ENCODE data around the gene FBLN2.

Gene FBLN2

DNA sequence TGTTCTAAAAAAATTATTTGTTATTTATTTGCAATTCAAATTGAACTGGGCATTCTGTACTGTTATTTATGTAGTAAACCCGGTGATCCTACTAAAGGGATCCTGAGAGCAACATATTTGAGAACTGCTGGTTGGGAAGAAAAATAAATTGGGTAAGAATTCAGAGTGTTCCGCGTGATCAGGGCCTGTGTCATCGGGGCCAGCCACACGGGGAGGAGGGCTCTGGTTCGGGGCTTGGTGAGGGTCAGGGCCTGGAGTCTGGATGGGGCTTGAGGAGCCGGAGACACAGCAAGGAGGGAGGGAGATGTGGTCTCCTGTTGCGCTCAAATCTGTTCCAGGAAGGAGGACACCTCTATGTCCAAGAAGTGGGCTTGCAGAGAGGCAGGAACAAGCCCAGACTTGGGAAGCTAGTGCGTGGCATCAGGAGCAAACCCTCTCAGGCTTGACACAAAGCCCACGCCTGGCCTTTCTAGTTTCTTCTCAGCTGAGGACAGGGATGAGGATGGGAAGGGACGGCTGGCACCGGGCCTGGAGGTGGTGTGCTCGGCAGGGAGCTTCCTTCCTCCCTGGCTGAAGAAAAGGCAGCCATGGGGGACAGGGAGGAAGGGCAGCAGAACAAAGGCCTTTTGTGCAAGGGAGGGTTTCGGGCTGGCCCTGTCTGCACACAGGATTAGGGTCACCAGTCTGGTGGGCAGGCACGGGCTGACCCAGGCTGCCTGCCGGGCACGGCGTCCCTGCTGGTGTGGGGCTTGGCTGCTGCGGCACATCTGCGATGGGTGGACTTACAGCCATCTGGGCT, 22.9 kb upstream of the FBLN2 start:
- H3K4me3 ChIP-seq (replicated peaks in 1 of 2; ENCODE audit: low read depth in 2 of 2, low read length in 2 of 2) = no peak overlapping the region
- TF ChIP-seq, protein P1, sequence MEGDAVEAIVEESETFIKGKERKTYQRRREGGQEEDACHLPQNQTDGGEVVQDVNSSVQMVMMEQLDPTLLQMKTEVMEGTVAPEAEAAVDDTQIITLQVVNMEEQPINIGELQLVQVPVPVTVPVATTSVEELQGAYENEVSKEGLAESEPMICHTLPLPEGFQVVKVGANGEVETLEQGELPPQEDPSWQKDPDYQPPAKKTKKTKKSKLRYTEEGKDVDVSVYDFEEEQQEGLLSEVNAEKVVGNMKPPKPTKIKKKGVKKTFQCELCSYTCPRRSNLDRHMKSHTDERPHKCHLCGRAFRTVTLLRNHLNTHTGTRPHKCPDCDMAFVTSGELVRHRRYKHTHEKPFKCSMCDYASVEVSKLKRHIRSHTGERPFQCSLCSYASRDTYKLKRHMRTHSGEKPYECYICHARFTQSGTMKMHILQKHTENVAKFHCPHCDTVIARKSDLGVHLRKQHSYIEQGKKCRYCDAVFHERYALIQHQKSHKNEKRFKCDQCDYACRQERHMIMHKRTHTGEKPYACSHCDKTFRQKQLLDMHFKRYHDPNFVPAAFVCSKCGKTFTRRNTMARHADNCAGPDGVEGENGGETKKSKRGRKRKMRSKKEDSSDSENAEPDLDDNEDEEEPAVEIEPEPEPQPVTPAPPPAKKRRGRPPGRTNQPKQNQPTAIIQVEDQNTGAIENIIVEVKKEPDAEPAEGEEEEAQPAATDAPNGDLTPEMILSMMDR (IDR thresholded peaks at IDR 0.05; ENCODE audit: low read depth, low read length) = no peak

GRCh38 chr3:13526626-13526949, 22.3 kb upstream of the FBLN2 start:
- H3K4me3 ChIP-seq (replicated peaks in 1 of 2; ENCODE audit: low read depth in 2 of 2, low read length in 2 of 2) = no peak overlapping the region
- DNase-seq (ENCODE audit: low read depth in 2 of 2) = no peak
- TF ChIP-seq, protein P1 (IDR thresholded peaks at IDR 0.05; ENCODE audit: low read depth, low read length) = no peak

More for the DNA sequence above, 22.9 kb upstream of the FBLN2 start:
- DNase-seq (ENCODE audit: low read depth in 2 of 2) = no peak

DNA sequence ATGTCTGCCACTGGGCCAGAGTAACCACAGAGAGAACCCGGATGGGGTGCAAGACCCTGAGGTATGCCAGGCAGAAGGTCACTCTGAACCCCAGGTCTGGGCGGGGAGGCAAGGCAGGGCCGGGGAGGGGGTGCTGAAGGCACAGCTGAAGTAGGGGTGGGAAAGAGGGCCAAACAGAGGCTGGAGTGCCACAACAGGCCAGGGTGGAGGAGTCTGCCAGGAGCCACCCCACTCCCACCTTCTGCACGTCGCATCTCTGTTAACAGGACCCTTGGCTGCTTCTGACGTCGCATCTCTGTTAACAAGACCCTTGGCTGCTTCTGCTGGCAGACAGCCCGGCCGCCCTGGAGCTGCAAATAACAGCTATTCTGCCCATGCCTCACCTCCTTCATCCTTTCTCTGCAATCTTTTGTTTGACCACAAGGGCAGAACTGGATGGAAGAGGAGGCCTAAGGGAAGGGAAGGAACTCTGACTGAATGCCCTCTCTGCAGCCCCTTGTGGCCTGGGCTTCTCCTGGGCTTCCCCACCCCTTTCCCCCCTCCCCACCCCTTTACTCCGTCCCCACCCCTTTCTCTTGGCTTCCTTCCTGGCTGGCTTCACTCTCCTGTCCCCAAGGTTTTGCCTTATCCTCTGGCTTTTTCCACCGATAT, 20.6 kb upstream of the FBLN2 start:
- peak; percentile 20 to 64 for DNase-seq (ENCODE audit: low read depth in 2 of 2)
- TF ChIP-seq, protein P1 (IDR thresholded peaks at IDR 0.05; ENCODE audit: low read depth, low read length) = peak; percentile 33
- H3K4me3 ChIP-seq (replicated peaks in 1 of 2; ENCODE audit: low read depth in 2 of 2, low read length in 2 of 2) = no peak overlapping the region

DNA sequence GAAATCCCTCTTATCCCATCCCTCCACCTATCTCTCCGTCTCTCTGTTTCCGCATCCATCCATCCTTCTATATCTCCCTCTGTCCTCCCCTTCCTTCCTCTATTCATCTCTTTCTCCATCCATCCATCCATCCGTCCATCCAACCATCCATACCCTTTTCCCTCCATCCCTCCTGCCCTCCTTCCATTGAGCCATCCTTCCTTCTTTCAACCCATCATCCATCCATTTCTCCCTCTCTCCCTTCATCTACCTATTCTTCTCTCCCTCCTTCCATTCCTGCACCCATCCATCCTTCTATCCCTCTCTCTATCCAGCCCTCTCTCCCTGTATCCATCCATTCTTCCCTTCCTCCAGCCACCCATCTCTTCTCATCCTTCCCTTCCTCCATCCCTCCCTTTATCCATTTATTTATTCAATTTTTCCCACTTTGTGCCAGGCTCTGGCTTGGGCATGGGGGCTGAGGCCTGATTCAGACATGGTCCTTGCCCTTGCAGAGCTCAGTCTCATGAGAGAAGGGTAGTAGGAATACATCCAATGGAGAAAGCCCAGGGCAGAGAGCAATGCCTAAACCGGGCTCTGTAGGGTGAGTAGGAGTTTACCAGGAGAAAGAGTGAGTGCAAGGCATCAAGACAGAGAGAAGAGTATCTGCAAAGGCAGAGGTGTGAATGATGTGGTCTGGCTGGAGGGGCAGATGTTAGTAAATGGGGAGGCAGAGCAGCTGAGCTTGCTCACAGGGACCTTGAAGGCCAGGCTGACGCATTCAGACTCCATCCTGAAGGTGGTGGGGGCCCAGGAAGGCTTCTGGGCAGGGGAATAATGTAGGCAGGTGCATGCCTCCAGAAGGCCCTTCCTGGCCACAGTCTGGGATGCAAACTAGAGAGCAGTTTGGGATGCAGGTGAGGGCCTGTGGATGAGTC, 19.5 kb upstream of the FBLN2 start:
- TF ChIP-seq, protein P1 (IDR thresholded peaks at IDR 0.05; ENCODE audit: low read depth, low read length) = no peak
- DNase-seq (ENCODE audit: low read depth in 2 of 2) = no peak
- no peak overlapping the region for H3K4me3 ChIP-seq (replicated peaks in 1 of 2; ENCODE audit: low read depth in 2 of 2, low read length in 2 of 2)

GRCh38 chr3:13530241-13531009, 18.5 kb upstream of the FBLN2 start:
- DNase-seq (ENCODE audit: low read depth in 2 of 2) = no peak
- H3K4me3 ChIP-seq (replicated peaks in 1 of 2; ENCODE audit: low read depth in 2 of 2, low read length in 2 of 2) = no peak overlapping the region
- TF ChIP-seq, protein P1 (IDR thresholded peaks at IDR 0.05; ENCODE audit: low read depth, low read length) = no peak

- H3K4me3 ChIP-seq (replicated peaks in 1 of 2; ENCODE audit: low read depth in 2 of 2, low read length in 2 of 2) = no peak overlapping the region
- TF ChIP-seq, protein P1 (IDR thresholded peaks at IDR 0.05; ENCODE audit: low read depth, low read length) = no peak
- no peak for DNase-seq (ENCODE audit: low read depth in 2 of 2)
These were observed 16.8 kb upstream of the FBLN2 start for GRCh38 chr3:13532085-13532484.

Data from cardiac fibroblast (primary cell).